Astrocyte (in vitro differentiated cells and primary cell): ENCODE results near the gene MCEE. TPM values are rescaled to one million over a fixed set of nuclear protein-coding genes. Genes with fewer than 3 reads are reported as not detected.
"Not testable (repeated sequence)": the region's sequence is repeated elsewhere in the genome, so short reads cannot be mapped to it uniquely, and the experiment has no call there.

Experiments
- DNase-seq: peaks from one replicate; pipeline ENCODE4 v3.0.0-alpha.2; 2010; ENCODE audit warnings: low read depth
- FAIRE-seq: peaks from 2 replicates; lab custom pipeline; 2011; peaks lifted over from hg19 to GRCh38; lab: Jason Lieb, UNC
- H2AFZ ChIP-seq: 2 replicates; pipeline ENCODE4 v1.6.0; 2012; ENCODE audit warnings: low read depth, low read length, inconsistent platforms
- H3K27ac ChIP-seq: 2 replicates; pipeline ENCODE4 v1.5.1; 2011; ENCODE audit warnings: low read depth, low read length, inconsistent platforms
- H3K27me3 ChIP-seq: 2 replicates; pipeline ENCODE4 v1.6.0; 2011; ENCODE audit warnings: low read length, inconsistent platforms; ENCODE audit not compliant: insufficient read depth
- H3K36me3 ChIP-seq: 2 replicates; pipeline ENCODE4 v1.5.1; 2011; ENCODE audit warnings: low read length, inconsistent platforms; ENCODE audit not compliant: insufficient read depth
- H3K4me1 ChIP-seq: 2 replicates; pipeline ENCODE4 v1.5.1; 2011; ENCODE audit warnings: low read length, inconsistent platforms; ENCODE audit not compliant: insufficient read depth
- H3K4me2 ChIP-seq: 2 replicates; pipeline ENCODE4 v1.6.0; 2012; ENCODE audit warnings: low read length, inconsistent platforms
- H3K4me3 ChIP-seq: 2 replicates; pipeline ENCODE4 v1.5.1; 2011; ENCODE audit warnings: low read depth, mild to moderate bottlenecking, low read length, inconsistent platforms; ENCODE audit not compliant: insufficient read depth
- H3K79me2 ChIP-seq: 2 replicates; pipeline ENCODE4 v1.6.0; 2012; ENCODE audit warnings: mild to moderate bottlenecking, low read length, inconsistent platforms; ENCODE audit not compliant: insufficient read depth
- H3K9ac ChIP-seq: 2 replicates; pipeline ENCODE4 v1.6.0; 2012; ENCODE audit warnings: mild to moderate bottlenecking, low read length, inconsistent platforms
- H3K9me3 ChIP-seq: 2 replicates; pipeline ENCODE4 v1.5.1; 2012; ENCODE audit warnings: low read depth, mild to moderate bottlenecking, low read length, inconsistent platforms; ENCODE audit not compliant: insufficient read depth
- H4K20me1 ChIP-seq: 2 replicates; pipeline ENCODE4 v1.6.0; 2012; ENCODE audit warnings: low read length, inconsistent platforms; ENCODE audit not compliant: insufficient read depth
- H3K27ac Mint-ChIP-seq: one replicate; pipeline ENCODE4 v1.8.0; 2021; ENCODE audit warnings: mild to moderate bottlenecking, mixed read lengths; ENCODE audit not compliant: unreplicated experiment
- H3K27me3 Mint-ChIP-seq: one replicate; pipeline ENCODE4 v1.8.0; 2021; ENCODE audit warnings: low read depth, mixed read lengths; ENCODE audit not compliant: unreplicated experiment
- H3K36me3 Mint-ChIP-seq: one replicate; pipeline ENCODE4 v1.8.0; 2021; ENCODE audit warnings: low read depth, mixed read lengths; ENCODE audit not compliant: unreplicated experiment
- H3K4me1 Mint-ChIP-seq: one replicate; pipeline ENCODE4 v1.8.0; 2021; ENCODE audit warnings: low read depth, mixed read lengths; ENCODE audit not compliant: unreplicated experiment
- H3K4me3 Mint-ChIP-seq: one replicate; pipeline ENCODE4 v1.8.0; 2021; ENCODE audit warnings: mild to moderate bottlenecking, moderate library complexity, mixed read lengths; ENCODE audit not compliant: unreplicated experiment
- H3K9me3 Mint-ChIP-seq: one replicate; pipeline ENCODE4 v1.8.0; 2021; ENCODE audit warnings: mild to moderate bottlenecking, mixed read lengths; ENCODE audit not compliant: unreplicated experiment
- EZH2 ChIP-seq: IDR thresholded peaks from 2 replicates; pipeline ENCODE4 v1.6.1; 2012; ENCODE audit warnings: mild to moderate bottlenecking, low read length, inconsistent platforms; ENCODE audit not compliant: insufficient read depth
- total RNA-seq: library from RNA; stranded (reverse); gene quantifications from 2 replicates; pipeline ENCODE4 v1.2.1, GENCODE V29; 2021
- TF ChIP-seq, protein P1 (sequence below): IDR thresholded peaks from 2 replicates; pipeline ENCODE4 v1.5.1; 2011; ENCODE audit warnings: low read depth, mild to moderate bottlenecking, inconsistent platforms, low read length, moderate library complexity; ENCODE audit not compliant: insufficient read depth

Gene MCEE
- total RNA-seq, 1 donor from 2014 or later = 13.1 TPM

DNA sequence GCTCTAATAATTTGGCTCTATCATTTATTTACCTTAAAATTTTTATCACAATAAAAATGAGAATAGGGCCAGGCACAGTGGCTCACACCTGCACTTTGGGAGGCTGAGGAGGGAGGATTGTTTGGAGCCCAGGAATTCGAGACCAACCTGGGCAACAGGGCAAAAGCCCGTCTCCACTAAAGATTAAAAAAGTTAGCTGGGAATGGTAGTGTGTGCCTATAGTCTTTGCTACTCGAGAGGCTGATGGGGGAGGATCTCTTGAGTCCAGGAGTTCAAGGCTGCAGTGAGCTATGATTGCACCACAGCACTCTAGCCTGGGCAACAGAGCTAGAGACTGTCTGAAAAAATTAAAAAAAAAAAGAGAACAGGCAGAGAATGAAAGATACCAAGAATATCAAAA is 6.1 kb upstream of the MCEE start:
- H3K36me3 Mint-ChIP-seq = peaks cover 4% of the 10 kb centered on the region
- peaks cover 58% of the 10 kb centered on the region for H3K36me3 ChIP-seq
- no peak overlapping the region for H3K27ac ChIP-seq

DNA sequence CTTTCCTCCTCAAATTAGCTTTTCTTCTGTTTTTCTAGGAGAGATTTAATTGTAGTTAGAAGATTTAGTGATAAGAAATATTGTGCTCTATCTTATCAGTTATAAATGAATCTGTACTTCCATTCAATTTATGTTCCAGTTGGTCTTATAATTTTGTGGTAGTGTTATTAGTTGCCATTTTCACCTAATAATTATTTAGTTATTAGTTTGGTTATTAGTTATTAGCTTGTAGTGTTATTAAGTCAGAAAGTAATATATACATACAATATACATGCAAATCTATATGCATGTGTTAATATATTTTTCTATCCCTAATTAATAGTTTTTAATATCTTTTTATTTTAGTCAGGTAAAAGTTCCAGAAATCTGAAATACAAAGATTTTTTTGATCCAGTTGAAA is 3.6 kb upstream of the MCEE start:
- no peak for DNase-seq

More for the DNA sequence above, 6.1 kb upstream of the MCEE start:
- peaks cover 31% of the 10 kb centered on the region for H3K79me2 ChIP-seq
- no peak overlapping the region for H3K27ac Mint-ChIP-seq
- peaks cover 12% of the 10 kb centered on the region for H3K4me1 ChIP-seq
- H4K20me1 ChIP-seq = peaks cover 27% of the 10 kb centered on the region
- H3K27me3 Mint-ChIP-seq = no peaks in the 10 kb centered on the region
- H3K4me3 ChIP-seq = no peak overlapping the region
- H3K9me3 Mint-ChIP-seq = no peaks in the 10 kb centered on the region
- DNase-seq (no peak), FAIRE-seq (no peak)
- H3K9me3 ChIP-seq = no peaks in the 10 kb centered on the region
- H3K27me3 ChIP-seq = no peaks in the 10 kb centered on the region
- no peaks in the 10 kb centered on the region for H3K4me1 Mint-ChIP-seq
- no peak overlapping the region for H3K4me3 Mint-ChIP-seq
- H3K9ac ChIP-seq = no peak overlapping the region
- no peak overlapping the region for H3K4me2 ChIP-seq
- no peak overlapping the region for H2AFZ ChIP-seq
- TF ChIP-seq, protein P1, sequence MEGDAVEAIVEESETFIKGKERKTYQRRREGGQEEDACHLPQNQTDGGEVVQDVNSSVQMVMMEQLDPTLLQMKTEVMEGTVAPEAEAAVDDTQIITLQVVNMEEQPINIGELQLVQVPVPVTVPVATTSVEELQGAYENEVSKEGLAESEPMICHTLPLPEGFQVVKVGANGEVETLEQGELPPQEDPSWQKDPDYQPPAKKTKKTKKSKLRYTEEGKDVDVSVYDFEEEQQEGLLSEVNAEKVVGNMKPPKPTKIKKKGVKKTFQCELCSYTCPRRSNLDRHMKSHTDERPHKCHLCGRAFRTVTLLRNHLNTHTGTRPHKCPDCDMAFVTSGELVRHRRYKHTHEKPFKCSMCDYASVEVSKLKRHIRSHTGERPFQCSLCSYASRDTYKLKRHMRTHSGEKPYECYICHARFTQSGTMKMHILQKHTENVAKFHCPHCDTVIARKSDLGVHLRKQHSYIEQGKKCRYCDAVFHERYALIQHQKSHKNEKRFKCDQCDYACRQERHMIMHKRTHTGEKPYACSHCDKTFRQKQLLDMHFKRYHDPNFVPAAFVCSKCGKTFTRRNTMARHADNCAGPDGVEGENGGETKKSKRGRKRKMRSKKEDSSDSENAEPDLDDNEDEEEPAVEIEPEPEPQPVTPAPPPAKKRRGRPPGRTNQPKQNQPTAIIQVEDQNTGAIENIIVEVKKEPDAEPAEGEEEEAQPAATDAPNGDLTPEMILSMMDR = no peak
- no peak for TF ChIP-seq EZH2

DNA sequence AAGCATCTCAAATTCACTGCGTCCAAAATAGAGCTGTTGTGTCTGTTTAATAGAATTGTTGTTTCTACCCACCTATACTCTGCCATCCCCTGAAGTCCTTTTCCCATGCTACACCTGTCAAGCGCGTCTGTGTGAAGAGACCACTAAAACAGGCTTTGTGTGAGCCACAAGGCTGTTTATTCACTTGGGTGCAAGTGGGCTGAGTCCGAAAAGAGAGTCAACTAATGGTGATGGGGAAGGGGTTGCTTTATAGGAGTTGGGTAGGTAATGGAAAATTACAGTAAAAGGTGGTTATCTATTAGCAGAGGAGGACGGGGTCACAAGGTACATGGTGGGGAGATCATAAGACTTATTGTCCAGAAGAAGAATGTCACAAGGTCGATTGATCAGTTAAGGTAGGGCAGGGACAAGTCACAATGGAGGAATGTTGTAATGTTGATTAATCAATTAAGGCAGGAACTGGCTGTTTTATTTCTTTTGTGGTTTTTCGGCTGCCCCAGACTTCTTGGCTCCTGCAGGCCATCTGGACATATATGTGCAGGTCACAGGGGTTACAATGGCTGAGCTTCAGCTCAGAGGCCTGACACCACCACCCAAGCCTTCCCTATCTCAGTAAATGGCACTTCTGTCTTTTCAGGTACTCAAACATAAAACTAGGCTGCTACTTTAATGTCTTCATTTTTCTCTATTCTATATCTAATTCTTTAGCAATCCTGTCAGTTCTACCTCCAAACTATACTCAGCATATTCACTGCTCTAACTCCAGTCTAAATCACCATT is 1.5 kb upstream of the MCEE start:
- Histone ChIP-seq H3K36me3 (peaks cover 23% of the 10 kb centered on the region), H3K27ac (peak overlapping the region; percentile 92), H3K4me3 (peak overlapping the region; percentile 98), H3K4me1 (peaks cover 12% of the 10 kb centered on the region), H3K9ac (peak overlapping the region; percentile 95), H3K4me2 (peak overlapping the region; percentile 86), H4K20me1 (peaks cover 27% of the 10 kb centered on the region), H3K79me2 (peaks cover 76% of the 10 kb centered on the region)
- H3K4me1 Mint-ChIP-seq, H3K27me3 ChIP-seq, H2AFZ ChIP-seq, H3K4me3 Mint-ChIP-seq, H3K9me3 Mint-ChIP-seq, H3K27me3 Mint-ChIP-seq, H3K36me3 Mint-ChIP-seq, DNase-seq, H3K27ac Mint-ChIP-seq, H3K9me3 ChIP-seq, FAIRE-seq: not testable (repeated sequence)

More for the DNA sequence above, 3.6 kb upstream of the MCEE start:
- peaks cover 12% of the 10 kb centered on the region for H3K4me1 ChIP-seq
- Mint-ChIP-seq H3K27ac (no peak overlapping the region), H3K27me3 (no peaks in the 10 kb centered on the region), H3K4me1 (no peaks in the 10 kb centered on the region), H3K36me3 (no peaks in the 10 kb centered on the region), H3K9me3 (no peaks in the 10 kb centered on the region), H3K4me3 (no peak overlapping the region)
- no peaks in the 10 kb centered on the region for H3K27me3 ChIP-seq
- H3K9me3 ChIP-seq = no peaks in the 10 kb centered on the region
- TF ChIP-seq EZH2 = no peak
- TF ChIP-seq, protein P1 = no peak
- no peak overlapping the region for H3K4me3 ChIP-seq
- peaks cover 36% of the 10 kb centered on the region for H3K36me3 ChIP-seq
- H2AFZ ChIP-seq = no peak overlapping the region
- H3K27ac ChIP-seq = no peak overlapping the region
- peaks cover 56% of the 10 kb centered on the region for H3K79me2 ChIP-seq
- no peak overlapping the region for H3K4me2 ChIP-seq
- no peak overlapping the region for H3K9ac ChIP-seq
- peaks cover 23% of the 10 kb centered on the region for H4K20me1 ChIP-seq
- no peak for FAIRE-seq
